Karpas-422 (cell line): ENCODE results near the gene FBXL20. TPM values are rescaled to one million over a fixed set of nuclear protein-coding genes. Genes with fewer than 3 reads are reported as not detected.
A peak's percentile ranks its signal among the peaks of the same experiment; 100 is the strongest.
"Not testable (repeated sequence)": the region's sequence is repeated elsewhere in the genome, so short reads cannot be mapped to it uniquely, and the experiment has no call there.

Source experiments
- DNase-seq: peaks from one replicate; pipeline ENCODE4 v3.0.0-alpha.2; 2015
- H2AFZ ChIP-seq: fragments of 200-600 bp; sonication (generic); 2 replicates; pipeline ENCODE4 v1.6.1; 2014; ENCODE audit warnings: antibody characterized with exemption, low read length, mixed read lengths
- H3K27ac ChIP-seq: fragments of 200-600 bp; sonication (generic); 2 replicates; pipeline ENCODE4 v1.5.1; 2014; ENCODE audit warnings: mild to moderate bottlenecking, low read length, moderate library complexity
- H3K27me3 ChIP-seq: fragments of 200-600 bp; sonication (generic); 2 replicates; pipeline ENCODE4 v1.6.1; 2014; ENCODE audit warnings: low read length, mixed read lengths
- H3K36me3 ChIP-seq: fragments of 200-600 bp; sonication (generic); 2 replicates; pipeline ENCODE4 v1.6.1; 2014; ENCODE audit warnings: low read length, mixed read lengths; ENCODE audit not compliant: insufficient read depth
- H3K4me1 ChIP-seq: fragments of 200-600 bp; sonication (generic); 2 replicates; pipeline ENCODE4 v1.6.1; 2014; ENCODE audit warnings: mild to moderate bottlenecking, low read length, mixed read lengths
- H3K4me2 ChIP-seq: fragments of 200-600 bp; sonication (generic); 2 replicates; pipeline ENCODE4 v1.6.1; 2014; ENCODE audit warnings: low read length, low read depth, mild to moderate bottlenecking; ENCODE audit not compliant: poor library complexity, severe bottlenecking
- H3K4me3 ChIP-seq: fragments of 200-600 bp; sonication (generic); 2 replicates; pipeline ENCODE4 v1.5.1; 2014; ENCODE audit warnings: mild to moderate bottlenecking, antibody characterized with exemption, low read length, mixed read lengths
- H3K79me2 ChIP-seq: fragments of 200-600 bp; sonication (generic); 2 replicates; pipeline ENCODE4 v1.6.1; 2014; ENCODE audit warnings: mild to moderate bottlenecking, low read length, mixed read lengths
- H3K9ac ChIP-seq: fragments of 200-600 bp; sonication (generic); 2 replicates; pipeline ENCODE4 v1.6.0; 2014; ENCODE audit warnings: low read length
- H3K9me2 ChIP-seq: fragments of 200-600 bp; sonication (generic), shearing (Covaris generic); replicated peaks from 2 replicates; pipeline ENCODE4 v1.6.0; 2014; ENCODE audit warnings: mild to moderate bottlenecking, low read length, moderate library complexity; ENCODE audit not compliant: insufficient read depth
- H3K9me3 ChIP-seq: fragments of 300-700, 200-600 bp; sonication (generic); 2 replicates; pipeline ENCODE4 v1.6.1; 2014; ENCODE audit warnings: low read length, mixed read lengths
- H4K20me1 ChIP-seq: fragments of 200-600 bp; sonication (generic); 2 replicates; pipeline ENCODE4 v1.6.1; 2014; ENCODE audit warnings: mild to moderate bottlenecking, antibody characterized with exemption, low read length, low read depth; ENCODE audit not compliant: insufficient read depth
- total RNA-seq: library from RNA; depleted of rRNA; stranded (reverse); fragments of >200 nt; shearing (Covaris generic); gene quantifications from 2 replicates; pipeline ENCODE4 v1.2.3, GENCODE V29; 2014; ENCODE audit warnings: low replicate concordance

Gene FBXL20
- total RNA-seq, 1 experiment from 2014 or later = 27.0 TPM

DNA sequence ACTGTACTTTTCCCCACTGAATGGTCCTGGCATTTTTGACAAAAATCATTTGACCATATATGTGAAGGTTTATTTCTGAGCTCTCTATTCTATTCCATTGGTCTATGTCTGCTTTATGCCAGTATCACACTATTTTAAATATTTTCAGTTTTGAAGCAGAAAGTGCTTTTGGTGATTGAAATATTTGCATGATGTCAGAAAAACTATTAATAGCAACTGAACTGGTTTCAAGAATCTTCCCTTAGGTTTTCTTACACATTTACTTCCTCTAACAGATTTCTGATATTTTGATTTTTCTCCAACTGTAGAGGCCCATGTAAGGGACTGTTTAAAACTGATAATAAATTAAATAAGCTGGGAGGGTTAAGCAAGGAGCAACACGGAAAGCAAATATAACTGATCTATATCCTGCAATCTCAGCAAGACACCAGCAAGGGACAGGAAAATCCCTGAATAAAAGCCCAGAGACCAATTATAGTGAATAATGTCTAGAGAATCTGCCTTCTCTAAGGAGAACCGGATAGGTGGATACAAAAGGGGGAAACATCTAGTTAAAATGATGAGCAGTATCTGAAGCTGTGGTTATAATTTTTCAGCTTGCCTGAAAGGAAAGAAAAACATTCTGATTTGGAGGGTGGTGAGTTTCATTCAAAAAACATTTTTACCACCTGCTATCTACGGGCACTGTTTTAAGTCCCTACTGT is 94.8 kb downstream of the FBXL20 start:
- peak overlapping the region; percentile 91 for H3K4me2 ChIP-seq
- peak overlapping the region; percentile 97 for H3K27ac ChIP-seq
- no peaks in the 10 kb centered on the region for H3K9me2 ChIP-seq
- no peaks in the 10 kb centered on the region for H3K9me3 ChIP-seq
- DNase-seq = peak; percentile 84
- H3K4me1 ChIP-seq = peaks cover 43% of the 10 kb centered on the region
- peaks cover 9% of the 10 kb centered on the region; the same call in 1 of the 2 replicates for H3K79me2 ChIP-seq
- peak overlapping the region; percentile 63 for H3K4me3 ChIP-seq
- H3K9ac ChIP-seq = peak overlapping the region; percentile 59
- 0 out of 2 replicates have a peak overlapping the region, but pooled peaks have one; percentile 1 for H2AFZ ChIP-seq
- H4K20me1 ChIP-seq = no peaks in the 10 kb centered on the region
- no peaks in the 10 kb centered on the region for H3K36me3 ChIP-seq
- H3K27me3 ChIP-seq = no peaks in the 10 kb centered on the region

GRCh38 chr17:39305978-39306377 is 95.4 kb downstream of the FBXL20 start:
- Histone ChIP-seq H3K4me1 (peaks cover 38% of the 10 kb centered on the region), H3K79me2 (peaks cover 9% of the 10 kb centered on the region; the same call in 1 of the 2 replicates), H3K9ac (peak overlapping the region; percentile 59), H3K27ac (peak overlapping the region; percentile 97), H3K27me3 (no peaks in the 10 kb centered on the region), H3K4me3 (peak overlapping the region; percentile 63), H3K9me3 (no peaks in the 10 kb centered on the region), H4K20me1 (no peaks in the 10 kb centered on the region), H3K36me3 (no peaks in the 10 kb centered on the region), H2AFZ (0 out of 2 replicates have a peak overlapping the region, but pooled peaks have one; percentile 1), H3K4me2 (peak overlapping the region; percentile 91), H3K9me2 (no peaks in the 10 kb centered on the region)
- peak; percentile 68 for DNase-seq

- no peaks in the 10 kb centered on the region for H4K20me1 ChIP-seq
- no peak overlapping the region for H3K9ac ChIP-seq
- H3K27me3 ChIP-seq = no peaks in the 10 kb centered on the region
These were observed 97.2 kb downstream of the FBXL20 start for GRCh38 chr17:39304188-39304587.

DNA sequence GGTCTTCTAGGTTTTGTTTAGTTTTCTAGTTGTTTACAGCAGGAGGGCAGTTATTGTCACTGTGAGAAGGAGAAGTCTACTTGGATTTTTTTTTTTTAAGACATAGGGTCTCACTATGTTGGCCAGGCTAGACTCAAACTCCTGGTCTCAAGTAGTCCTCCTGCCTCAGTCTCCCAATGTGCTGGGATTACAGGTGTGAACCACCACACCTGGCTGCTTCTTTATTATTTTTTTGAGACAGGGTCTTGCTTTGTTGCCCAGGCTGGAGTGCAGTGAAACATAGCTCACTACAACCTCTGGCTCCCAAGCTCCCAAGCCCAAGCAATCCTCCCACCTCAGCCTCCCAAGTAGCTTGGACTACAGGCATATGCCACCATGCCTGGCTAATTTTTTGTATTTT is 107.4 kb downstream of the FBXL20 start:
- H3K36me3 ChIP-seq = peaks cover 7% of the 10 kb centered on the region
- H2AFZ ChIP-seq = no peak overlapping the region
- no peak overlapping the region for H3K27ac ChIP-seq
- H4K20me1 ChIP-seq = no peaks in the 10 kb centered on the region
- H3K9me3 ChIP-seq = no peaks in the 10 kb centered on the region
- no peaks in the 10 kb centered on the region for H3K27me3 ChIP-seq
- no peak for DNase-seq
- no peak overlapping the region for H3K4me2 ChIP-seq
- H3K4me3 ChIP-seq = no peak overlapping the region
- no peaks in the 10 kb centered on the region for H3K9me2 ChIP-seq
- H3K9ac ChIP-seq = no peak overlapping the region
- peaks cover 27% of the 10 kb centered on the region for H3K4me1 ChIP-seq
- H3K79me2 ChIP-seq = no peaks in the 10 kb centered on the region

More at GRCh38 chr17:39304188-39304587, 97.2 kb downstream of the FBXL20 start:
- Histone ChIP-seq H3K4me2 (no peak overlapping the region), H3K4me1 (peaks cover 37% of the 10 kb centered on the region), H3K27ac (no peak overlapping the region), H3K79me2 (peaks cover 9% of the 10 kb centered on the region; the same call in 1 of the 2 replicates), H2AFZ (no peak overlapping the region), H3K9me2 (no peaks in the 10 kb centered on the region), H3K4me3 (no peak overlapping the region), H3K9me3 (no peaks in the 10 kb centered on the region), H3K36me3 (no peaks in the 10 kb centered on the region)
- DNase-seq = no peak

DNA sequence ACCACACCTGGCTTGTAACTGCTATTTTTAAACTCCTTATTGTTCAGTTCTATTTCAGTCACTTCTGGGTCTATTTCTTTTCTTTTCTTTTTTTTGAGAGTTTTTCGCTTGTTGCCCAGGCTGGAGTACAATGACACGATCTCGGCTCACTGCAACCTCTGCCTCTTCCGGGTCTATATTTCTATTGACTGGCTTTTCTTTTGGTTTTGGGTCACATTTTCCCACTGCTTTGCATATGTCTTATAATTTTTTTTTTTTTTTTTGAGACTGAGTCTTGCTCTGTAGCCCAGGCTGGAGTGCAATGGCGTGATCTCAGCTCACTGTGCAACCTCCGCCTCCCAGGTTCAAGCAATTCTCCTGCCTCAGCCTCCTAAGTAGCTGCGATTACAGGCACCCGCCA is 108.9 kb downstream of the FBXL20 start:
- not testable (repeated sequence) for H3K9ac ChIP-seq, DNase-seq

GRCh38 chr17:39286513-39286912 is 114.9 kb downstream of the FBXL20 start:
- not testable (repeated sequence) for H3K27me3 ChIP-seq, DNase-seq, H3K79me2 ChIP-seq, H3K9me3 ChIP-seq, H3K9ac ChIP-seq, H3K36me3 ChIP-seq, H3K4me1 ChIP-seq, H3K9me2 ChIP-seq, H2AFZ ChIP-seq, H4K20me1 ChIP-seq, H3K27ac ChIP-seq, H3K4me2 ChIP-seq, H3K4me3 ChIP-seq

More for the DNA sequence above, 108.9 kb downstream of the FBXL20 start:
- not testable (repeated sequence) for H4K20me1 ChIP-seq, H3K79me2 ChIP-seq, H3K9me3 ChIP-seq, H3K27me3 ChIP-seq, H3K4me2 ChIP-seq, H3K9me2 ChIP-seq, H3K36me3 ChIP-seq, H2AFZ ChIP-seq, H3K4me3 ChIP-seq
- H3K27ac ChIP-seq = peak overlapping the region; percentile 27; the same call in 1 of the 2 replicates
- peaks cover 27% of the 10 kb centered on the region for H3K4me1 ChIP-seq

- no peak overlapping the region for H2AFZ ChIP-seq
- H3K4me3 ChIP-seq = no peak overlapping the region
- no peaks in the 10 kb centered on the region for H3K9me3 ChIP-seq
- H3K9me2 ChIP-seq = no peaks in the 10 kb centered on the region
- H3K9ac ChIP-seq = no peak overlapping the region
- peaks cover 13% of the 10 kb centered on the region for H3K4me1 ChIP-seq
- H3K4me2 ChIP-seq = no peak overlapping the region
- no peak overlapping the region for H3K27ac ChIP-seq
- H3K36me3 ChIP-seq = no peaks in the 10 kb centered on the region
- DNase-seq = no peak
- no peaks in the 10 kb centered on the region for H3K27me3 ChIP-seq
- H3K79me2 ChIP-seq = no peaks in the 10 kb centered on the region
- H4K20me1 ChIP-seq = no peaks in the 10 kb centered on the region
These were observed 116.7 kb downstream of the FBXL20 start for GRCh38 chr17:39284685-39285084.

DNA sequence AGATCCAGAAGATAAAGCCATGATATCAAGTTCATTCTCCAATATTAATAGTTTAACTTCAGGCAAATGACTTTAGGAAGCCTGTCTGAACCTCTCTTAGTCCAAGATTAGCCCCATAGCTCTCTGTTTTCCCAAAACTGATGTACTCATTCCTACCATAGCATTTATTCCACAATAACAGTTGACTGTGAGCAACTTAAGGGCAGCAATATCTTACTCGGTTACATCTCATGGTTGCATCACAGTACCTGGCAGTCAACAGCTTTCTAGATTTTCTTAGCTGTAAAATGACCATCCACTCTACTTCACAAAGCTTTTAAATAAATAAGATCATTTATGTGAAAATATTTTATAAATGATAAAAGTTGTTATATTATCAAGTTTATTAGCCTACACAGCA is 117.5 kb downstream of the FBXL20 start:
- H3K36me3 ChIP-seq = no peaks in the 10 kb centered on the region
- H4K20me1 ChIP-seq = no peaks in the 10 kb centered on the region
- no peak overlapping the region for H3K4me2 ChIP-seq
- H3K9me2 ChIP-seq = no peaks in the 10 kb centered on the region
- H3K9ac ChIP-seq = no peak overlapping the region
- no peaks in the 10 kb centered on the region for H3K79me2 ChIP-seq
- H3K27ac ChIP-seq = no peak overlapping the region
- H3K4me1 ChIP-seq = peaks cover 13% of the 10 kb centered on the region
- H3K27me3 ChIP-seq = no peaks in the 10 kb centered on the region
- H3K4me3 ChIP-seq = no peak overlapping the region
- no peak overlapping the region for H2AFZ ChIP-seq
- no peak for DNase-seq
- no peaks in the 10 kb centered on the region for H3K9me3 ChIP-seq
